ENCODE results near the gene PRRC2C.

- TF ChIP-seq CTCF (IDR thresholded peaks at IDR 0.05): no peak
- no peak for TF ChIP-seq POLR2A (IDR thresholded peaks at IDR 0.05)
Measured at GRCh38 chr1:171515741-171516140, 30.4 kb downstream of the PRRC2C start.

All from Peyer's patch (tissue), 4 donors.